Choroid plexus epithelial cell (primary cell): ENCODE results near the gene MIOS.
A peak's percentile ranks its signal among the peaks of the same experiment; 100 is the strongest.

Source experiments
- DNase-seq: peaks from one replicate; pipeline ENCODE4 v3.0.0-alpha.2; 2010; ENCODE audit warnings: low read depth
- H3K4me3 ChIP-seq: 2 replicates; pipeline ENCODE4 v1.5.1; 2011; ENCODE audit warnings: low read depth, mild to moderate bottlenecking, control low read depth, low read length, moderate library complexity
- TF ChIP-seq, protein P1 (sequence below): conservative IDR thresholded peaks from 2 replicates; pipeline ENCODE4 v1.5.1; 2011; ENCODE audit warnings: low read depth, mild to moderate bottlenecking, control low read depth, inconsistent platforms, low read length, moderate library complexity

Gene MIOS

DNA sequence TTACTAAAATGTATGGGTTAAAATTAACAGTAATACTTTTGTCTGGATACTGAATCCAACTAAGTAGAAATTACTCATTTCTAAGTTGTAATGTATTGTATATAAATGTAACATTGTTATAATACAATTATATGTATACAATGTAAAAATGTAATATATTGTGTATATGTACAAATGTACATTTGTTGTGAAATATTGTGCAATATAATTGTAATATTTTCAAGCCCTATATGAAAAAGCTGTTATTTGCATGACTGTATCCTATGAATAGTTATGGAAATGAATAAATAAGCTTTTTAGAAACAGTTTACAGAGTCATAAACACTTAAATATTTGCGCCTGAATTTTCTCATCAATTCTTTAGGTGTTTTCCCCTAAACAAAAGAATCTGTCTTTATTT lies 53.6 kb downstream of the MIOS start:
- no peak for DNase-seq
- TF ChIP-seq, protein P1, sequence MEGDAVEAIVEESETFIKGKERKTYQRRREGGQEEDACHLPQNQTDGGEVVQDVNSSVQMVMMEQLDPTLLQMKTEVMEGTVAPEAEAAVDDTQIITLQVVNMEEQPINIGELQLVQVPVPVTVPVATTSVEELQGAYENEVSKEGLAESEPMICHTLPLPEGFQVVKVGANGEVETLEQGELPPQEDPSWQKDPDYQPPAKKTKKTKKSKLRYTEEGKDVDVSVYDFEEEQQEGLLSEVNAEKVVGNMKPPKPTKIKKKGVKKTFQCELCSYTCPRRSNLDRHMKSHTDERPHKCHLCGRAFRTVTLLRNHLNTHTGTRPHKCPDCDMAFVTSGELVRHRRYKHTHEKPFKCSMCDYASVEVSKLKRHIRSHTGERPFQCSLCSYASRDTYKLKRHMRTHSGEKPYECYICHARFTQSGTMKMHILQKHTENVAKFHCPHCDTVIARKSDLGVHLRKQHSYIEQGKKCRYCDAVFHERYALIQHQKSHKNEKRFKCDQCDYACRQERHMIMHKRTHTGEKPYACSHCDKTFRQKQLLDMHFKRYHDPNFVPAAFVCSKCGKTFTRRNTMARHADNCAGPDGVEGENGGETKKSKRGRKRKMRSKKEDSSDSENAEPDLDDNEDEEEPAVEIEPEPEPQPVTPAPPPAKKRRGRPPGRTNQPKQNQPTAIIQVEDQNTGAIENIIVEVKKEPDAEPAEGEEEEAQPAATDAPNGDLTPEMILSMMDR: no peak
- no peak overlapping the region for H3K4me3 ChIP-seq

DNA sequence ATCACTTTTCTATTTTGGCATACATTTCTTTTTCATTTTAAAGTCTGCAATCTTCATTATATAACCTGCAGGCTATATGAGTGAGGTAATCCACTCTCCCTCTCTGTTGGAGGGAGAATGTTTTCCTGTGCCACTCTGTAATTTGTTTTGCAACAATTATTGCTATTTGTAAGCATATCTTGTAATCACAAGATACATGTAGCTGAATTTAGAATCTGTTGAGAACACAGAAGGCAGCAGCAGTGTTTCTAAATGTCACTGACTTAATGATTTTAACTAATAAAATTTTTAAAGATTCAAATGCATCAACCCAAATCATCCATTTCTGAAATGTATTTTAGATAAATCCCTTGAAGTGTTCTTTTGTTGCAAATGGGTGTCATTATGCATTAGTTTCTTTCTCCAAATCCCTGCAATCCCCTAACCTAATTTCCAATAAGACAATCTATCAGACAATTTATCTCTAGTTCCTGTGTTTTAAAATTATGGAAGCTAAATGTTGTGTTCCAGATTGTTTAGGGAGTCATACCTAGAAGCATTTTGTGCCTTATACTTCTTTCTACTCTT lies 54.0 kb downstream of the MIOS start:
- DNase-seq: no peak
- TF ChIP-seq, protein P1: no peak

DNA sequence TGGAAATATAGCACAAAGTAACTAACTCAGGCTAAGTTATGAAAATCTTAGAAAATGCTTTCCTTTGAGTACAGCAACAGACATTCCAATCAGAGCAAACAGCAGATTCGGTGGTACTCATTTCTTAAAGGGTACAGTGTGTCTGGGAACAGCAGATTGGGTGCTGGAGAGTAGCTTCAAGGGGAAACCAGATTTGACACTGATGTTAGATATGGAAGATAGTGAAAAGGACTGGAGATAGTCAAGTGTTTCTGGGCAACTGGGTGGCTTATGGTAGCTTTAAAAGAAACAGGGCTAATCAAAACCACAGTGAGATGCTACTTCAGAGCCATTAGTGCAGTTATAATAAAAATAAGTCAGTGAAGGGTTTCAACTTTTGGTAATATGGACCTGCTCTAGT lies 61.8 kb downstream of the MIOS start:
- no peak for DNase-seq
- no peak overlapping the region for H3K4me3 ChIP-seq
- TF ChIP-seq, protein P1: no peak

More for the DNA sequence above, 54.0 kb downstream of the MIOS start:
- no peak overlapping the region for H3K4me3 ChIP-seq

DNA sequence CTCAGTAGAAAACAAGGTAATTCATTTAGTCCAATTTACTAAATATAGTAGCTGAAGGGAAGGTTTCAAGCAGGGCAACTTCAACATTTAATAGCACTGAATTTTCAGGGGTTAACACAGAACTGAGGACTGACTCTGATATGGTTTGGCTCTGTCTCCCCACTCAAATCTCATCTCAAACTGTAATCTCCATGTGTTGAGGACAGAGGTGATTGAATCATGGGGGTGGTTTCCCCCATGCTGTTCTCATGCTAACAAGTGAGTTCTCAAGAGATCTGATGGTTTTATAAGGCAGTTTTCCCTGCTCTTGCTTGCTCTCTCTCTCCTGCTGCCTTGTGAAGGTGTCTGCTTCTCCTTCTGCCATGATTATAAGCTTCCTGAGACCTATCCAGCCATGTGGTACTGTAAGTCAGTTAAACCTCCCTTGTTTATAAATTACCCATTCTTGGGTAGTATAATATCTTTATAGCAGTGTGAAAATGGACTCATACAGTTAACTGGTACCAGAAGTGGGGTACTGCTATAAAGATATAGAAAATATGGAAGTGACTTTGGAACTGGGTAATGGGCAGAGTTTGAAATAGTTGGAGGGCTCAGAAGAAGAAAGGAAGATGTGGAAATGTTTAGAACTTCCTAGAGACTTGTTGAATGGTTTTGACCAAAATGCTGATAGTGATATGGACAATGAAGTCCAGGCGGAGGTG lies 64.1 kb downstream of the MIOS start:
- DNase-seq: no peak
- TF ChIP-seq, protein P1: no peak
- no peak overlapping the region for H3K4me3 ChIP-seq

DNA sequence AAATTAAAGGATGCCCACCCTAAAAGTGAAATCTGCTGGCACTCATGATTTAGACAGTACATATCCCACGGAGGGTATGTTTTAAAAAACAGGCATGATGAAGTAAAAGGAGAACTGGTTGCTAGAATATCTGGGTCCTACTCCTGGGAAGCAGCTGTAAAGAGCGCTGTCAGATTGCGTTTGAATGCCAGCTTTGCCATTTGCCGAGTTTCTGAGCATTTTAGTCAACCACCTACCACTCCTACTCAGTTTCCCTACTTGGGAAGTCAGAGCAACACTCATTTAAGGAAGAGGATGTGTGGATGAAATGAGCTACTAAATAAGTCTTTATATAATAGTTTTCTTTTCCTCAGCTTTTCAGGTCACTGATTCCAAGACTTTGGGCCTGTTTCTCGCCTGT lies 72.7 kb downstream of the MIOS start:
- TF ChIP-seq, protein P1: no peak
- no peak for DNase-seq
- H3K4me3 ChIP-seq: peak overlapping the region; percentile 78

DNA sequence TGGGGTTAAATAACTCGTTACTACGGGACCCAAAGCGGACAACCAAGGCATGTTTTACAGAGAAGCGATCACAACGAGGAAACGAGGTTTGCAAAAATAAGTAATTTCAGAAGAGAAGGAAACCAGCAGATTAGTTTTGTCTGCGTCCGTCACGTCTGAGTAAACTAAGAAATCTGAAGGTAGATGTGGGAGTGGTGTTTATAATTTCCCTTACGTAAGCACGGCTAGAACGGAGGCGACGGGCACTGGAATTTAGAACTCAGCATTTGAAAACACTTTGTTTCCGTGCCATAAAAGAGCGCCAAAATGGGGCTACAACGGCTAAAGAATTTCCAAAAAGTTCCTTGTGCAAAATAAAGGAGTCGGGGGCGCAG lies 73.2 kb downstream of the MIOS start:
- DNase-seq: peak; percentile 29
- peak overlapping the region; percentile 78 for H3K4me3 ChIP-seq
- TF ChIP-seq, protein P1: no peak
